Measurements from ENCODE around the gene TRIM63. TPM values are rescaled to one million over a fixed set of nuclear protein-coding genes. Genes with fewer than 3 reads are reported as not detected.

TRIM63 gene
- total and polyA plus RNA-seq, 9 donors: 25.8 to 59.2 (median 41.7) TPM

DNA sequence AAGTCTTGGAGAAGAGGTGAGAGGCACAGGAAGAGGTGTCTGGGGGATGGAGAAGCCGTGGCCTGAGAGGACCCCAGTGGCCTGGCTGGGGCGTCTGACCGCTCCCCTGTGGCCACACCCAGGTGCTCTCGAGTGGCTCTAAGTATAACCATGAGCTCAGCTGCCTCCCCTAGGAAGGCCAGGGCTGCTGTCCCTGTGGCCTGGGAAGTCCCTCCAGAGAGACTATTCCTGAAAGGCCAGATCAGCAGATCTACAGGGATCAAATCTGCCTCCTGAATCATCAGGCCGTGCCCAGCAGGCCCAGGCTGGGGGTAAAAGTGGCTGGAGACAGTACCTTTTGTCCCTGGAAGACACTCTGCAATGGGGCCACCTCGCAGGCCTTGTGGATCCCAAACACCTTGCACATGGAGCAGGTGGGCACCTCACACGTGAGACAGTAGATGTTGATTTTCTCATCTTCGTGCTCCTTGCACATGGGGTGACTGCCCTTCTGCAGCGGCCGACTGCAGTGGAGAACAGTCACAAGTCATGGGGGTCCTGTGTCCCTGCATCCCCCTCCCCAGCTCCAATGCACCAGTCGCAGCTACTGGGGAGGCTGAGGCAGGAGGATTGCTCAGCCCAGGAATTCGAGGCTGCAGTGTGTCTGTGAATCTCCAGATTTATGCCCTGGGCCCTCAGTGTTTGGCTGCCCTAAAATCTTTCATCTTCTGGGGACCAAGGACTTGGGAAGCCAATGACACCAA lies 6.4 kb downstream of the TRIM63 start:
- 81% methylated on average over 10 of the region's 12 CpGs for WGBS (ENCODE audit: insufficient coverage)
- H3K36me3 ChIP-seq (ENCODE audit: control insufficient read depth, insufficient read depth, low read length): peaks cover 41% of the 10 kb centered on the region
- H3K9me3 ChIP-seq (replicated peaks; ENCODE audit: control insufficient read depth, low read depth, low read length): no peaks in the 10 kb centered on the region
- H3K4me1 ChIP-seq (ENCODE audit: control insufficient read depth, insufficient read depth, low read length): peaks cover 21% of the 10 kb centered on the region
- DNase-seq: no peak
- H3K27ac ChIP-seq (ENCODE audit: low read length): no peak overlapping the region
- H3K27me3 ChIP-seq (ENCODE audit: control insufficient read depth, insufficient read depth, low read length): peaks cover 12% of the 10 kb centered on the region
- no peak overlapping the region for H3K4me3 ChIP-seq (ENCODE audit: low read length)

DNA sequence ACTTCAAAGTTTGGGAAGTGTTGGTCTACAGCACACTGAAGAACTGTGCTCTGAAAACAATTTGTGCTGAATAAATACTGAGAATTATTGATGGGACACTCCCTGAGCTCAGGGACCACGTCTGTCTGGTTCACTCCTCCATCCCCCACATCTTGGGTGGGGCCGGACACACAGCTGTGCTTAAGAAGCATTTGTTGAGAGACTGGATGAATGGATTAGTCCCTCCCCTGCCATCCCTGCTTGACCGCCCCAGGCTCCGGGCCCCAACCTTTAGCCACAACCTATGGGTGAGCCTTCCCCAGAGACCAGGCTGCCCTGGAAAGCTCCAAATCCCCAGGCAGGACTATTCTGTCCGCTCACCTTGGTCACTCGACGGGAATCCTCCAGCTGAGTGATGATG lies 7.5 kb downstream of the TRIM63 start:
- H3K4me3 ChIP-seq (ENCODE audit: low read length): no peak overlapping the region
- H3K9me3 ChIP-seq (replicated peaks; ENCODE audit: control insufficient read depth, low read depth, low read length): no peaks in the 10 kb centered on the region
- peaks cover 14% of the 10 kb centered on the region for H3K27me3 ChIP-seq (ENCODE audit: control insufficient read depth, insufficient read depth, low read length)
- no peak for DNase-seq
- WGBS (ENCODE audit: insufficient coverage): 93% methylated on average over 3 of the region's 7 CpGs
- peaks cover 41% of the 10 kb centered on the region for H3K36me3 ChIP-seq (ENCODE audit: control insufficient read depth, insufficient read depth, low read length)
- no peak overlapping the region for H3K27ac ChIP-seq (ENCODE audit: low read length)
- peaks cover 10% of the 10 kb centered on the region for H3K4me1 ChIP-seq (ENCODE audit: control insufficient read depth, insufficient read depth, low read length)

GRCh38 chr1:26058052-26058595 lies 9.3 kb downstream of the TRIM63 start:
- Histone ChIP-seq H3K36me3 (ENCODE audit: control insufficient read depth, insufficient read depth, low read length) (peaks cover 48% of the 10 kb centered on the region), H3K9me3 (replicated peaks; ENCODE audit: control insufficient read depth, low read depth, low read length) (no peaks in the 10 kb centered on the region), H3K27ac (ENCODE audit: low read length) (no peak overlapping the region), H3K4me1 (ENCODE audit: control insufficient read depth, insufficient read depth, low read length) (peaks cover 10% of the 10 kb centered on the region), H3K4me3 (ENCODE audit: low read length) (no peak overlapping the region), H3K27me3 (ENCODE audit: control insufficient read depth, insufficient read depth, low read length) (peaks cover 20% of the 10 kb centered on the region)
- WGBS (ENCODE audit: insufficient coverage): 86% methylated on average over 5 of the region's 5 CpGs
- no peak for DNase-seq

DNA sequence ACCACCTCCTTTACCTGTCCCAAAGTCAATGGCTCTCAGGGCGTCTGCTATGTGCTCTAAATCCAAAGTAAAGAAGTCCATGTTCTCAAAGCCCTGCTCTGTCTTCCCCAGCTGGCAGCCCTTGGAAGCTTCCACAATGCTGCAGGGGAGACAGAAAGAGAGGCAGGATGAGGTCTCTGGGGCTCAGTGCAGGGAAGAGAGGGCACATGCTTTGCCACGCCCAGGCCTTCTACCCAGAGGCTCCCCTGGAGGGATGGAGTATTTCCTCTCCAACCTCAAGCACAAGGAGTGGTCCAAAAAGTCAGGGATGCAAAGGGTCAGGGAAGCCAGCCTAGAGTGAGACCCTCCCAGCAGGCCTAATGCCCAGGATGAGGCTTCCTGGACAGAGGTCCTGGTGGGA lies 10.2 kb downstream of the TRIM63 start:
- Histone ChIP-seq H3K27me3 (ENCODE audit: control insufficient read depth, insufficient read depth, low read length) (peaks cover 20% of the 10 kb centered on the region), H3K27ac (ENCODE audit: low read length) (no peak overlapping the region)

GRCh38 chr1:26055041-26055440 lies 12.4 kb downstream of the TRIM63 start:
- Histone ChIP-seq H3K4me3 (ENCODE audit: low read length) (no peak overlapping the region), H3K27me3 (ENCODE audit: control insufficient read depth, insufficient read depth, low read length) (peaks cover 27% of the 10 kb centered on the region), H3K27ac (ENCODE audit: low read length) (no peak overlapping the region), H3K4me1 (ENCODE audit: control insufficient read depth, insufficient read depth, low read length) (peaks cover 3% of the 10 kb centered on the region), H3K36me3 (ENCODE audit: control insufficient read depth, insufficient read depth, low read length) (peaks cover 41% of the 10 kb centered on the region), H3K9me3 (replicated peaks; ENCODE audit: control insufficient read depth, low read depth, low read length) (no peaks in the 10 kb centered on the region)
- no peak for DNase-seq
- WGBS (ENCODE audit: insufficient coverage): 71% methylated on average over 1 of the region's 2 CpGs

More for the DNA sequence above, 10.2 kb downstream of the TRIM63 start:
- WGBS (ENCODE audit: insufficient coverage): no CpG with 5 or more reads among the region's 2 CpGs
- no peak for DNase-seq
- Histone ChIP-seq H3K9me3 (replicated peaks; ENCODE audit: control insufficient read depth, low read depth, low read length) (no peaks in the 10 kb centered on the region), H3K4me1 (ENCODE audit: control insufficient read depth, insufficient read depth, low read length) (peaks cover 10% of the 10 kb centered on the region), H3K36me3 (ENCODE audit: control insufficient read depth, insufficient read depth, low read length) (peaks cover 47% of the 10 kb centered on the region), H3K4me3 (ENCODE audit: low read length) (no peak overlapping the region)

GRCh38 chr1:26053718-26054560 lies 13.5 kb downstream of the TRIM63 start:
- Histone ChIP-seq H3K27ac (ENCODE audit: low read length) (no peak overlapping the region), H3K9me3 (replicated peaks; ENCODE audit: control insufficient read depth, low read depth, low read length) (no peaks in the 10 kb centered on the region), H3K27me3 (ENCODE audit: control insufficient read depth, insufficient read depth, low read length) (peaks cover 33% of the 10 kb centered on the region), H3K36me3 (ENCODE audit: control insufficient read depth, insufficient read depth, low read length) (peaks cover 32% of the 10 kb centered on the region), H3K4me3 (ENCODE audit: low read length) (no peak overlapping the region), H3K4me1 (ENCODE audit: control insufficient read depth, insufficient read depth, low read length) (no peaks in the 10 kb centered on the region)
- DNase-seq: no peak
- WGBS (ENCODE audit: insufficient coverage): 15% methylated on average over 11 of the region's 16 CpGs

GRCh38 chr1:26050248-26050640 lies 17.2 kb downstream of the TRIM63 start:
- H3K4me3 ChIP-seq (ENCODE audit: low read length): no peak overlapping the region
- WGBS (ENCODE audit: insufficient coverage): 92% methylated on average over 2 of the region's 6 CpGs
- peaks cover 13% of the 10 kb centered on the region for H3K4me1 ChIP-seq (ENCODE audit: control insufficient read depth, insufficient read depth, low read length)
- H3K36me3 ChIP-seq (ENCODE audit: control insufficient read depth, insufficient read depth, low read length): peaks cover 18% of the 10 kb centered on the region
- H3K9me3 ChIP-seq (replicated peaks; ENCODE audit: control insufficient read depth, low read depth, low read length): no peaks in the 10 kb centered on the region
- peaks cover 57% of the 10 kb centered on the region for H3K27me3 ChIP-seq (ENCODE audit: control insufficient read depth, insufficient read depth, low read length)
- no peak for DNase-seq
- H3K27ac ChIP-seq (ENCODE audit: low read length): no peak overlapping the region

DNA sequence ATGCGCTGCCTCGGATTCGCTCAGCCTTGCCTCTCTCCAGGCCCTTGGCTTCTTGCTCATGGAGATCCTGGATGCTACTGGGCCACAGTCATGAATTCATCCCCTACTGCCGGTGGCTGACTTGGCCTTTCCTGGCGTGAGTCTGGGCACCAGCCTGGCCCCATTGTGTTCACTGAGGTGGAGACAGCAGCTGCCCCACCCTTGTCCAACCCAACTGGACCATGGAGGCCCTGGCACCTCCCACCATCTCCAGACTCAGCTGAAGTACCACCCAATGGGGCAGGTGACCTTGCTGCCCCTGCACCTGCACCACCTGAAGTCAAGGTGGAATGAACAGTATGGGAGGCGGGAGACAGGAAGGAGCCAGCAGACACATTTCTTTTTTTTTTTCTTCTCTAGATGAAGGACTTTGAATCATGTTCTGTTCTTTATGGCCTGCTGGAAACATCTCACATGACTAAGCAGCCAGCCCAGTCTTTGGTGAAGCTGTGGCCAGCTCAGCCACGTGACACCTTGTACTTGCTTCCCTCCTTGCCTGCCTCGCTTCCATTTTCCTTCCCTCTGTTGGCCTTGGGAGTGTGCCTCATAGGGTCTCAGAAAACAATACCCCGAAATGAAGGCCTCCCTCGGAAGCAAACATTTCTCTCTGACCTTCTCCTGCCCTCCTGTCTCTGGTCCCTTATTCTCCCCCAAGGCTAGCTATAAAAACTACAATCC lies 17.7 kb downstream of the TRIM63 start:
- peaks cover 61% of the 10 kb centered on the region for H3K27me3 ChIP-seq (ENCODE audit: control insufficient read depth, insufficient read depth, low read length)
- DNase-seq: no peak
- no peaks in the 10 kb centered on the region for H3K9me3 ChIP-seq (replicated peaks; ENCODE audit: control insufficient read depth, low read depth, low read length)
- no peak overlapping the region for H3K27ac ChIP-seq (ENCODE audit: low read length)
- no peak overlapping the region for H3K4me3 ChIP-seq (ENCODE audit: low read length)
- peaks cover 15% of the 10 kb centered on the region for H3K4me1 ChIP-seq (ENCODE audit: control insufficient read depth, insufficient read depth, low read length)
- H3K36me3 ChIP-seq (ENCODE audit: control insufficient read depth, insufficient read depth, low read length): peaks cover 15% of the 10 kb centered on the region
- WGBS (ENCODE audit: insufficient coverage): 68% methylated on average over 8 of the region's 10 CpGs

DNA sequence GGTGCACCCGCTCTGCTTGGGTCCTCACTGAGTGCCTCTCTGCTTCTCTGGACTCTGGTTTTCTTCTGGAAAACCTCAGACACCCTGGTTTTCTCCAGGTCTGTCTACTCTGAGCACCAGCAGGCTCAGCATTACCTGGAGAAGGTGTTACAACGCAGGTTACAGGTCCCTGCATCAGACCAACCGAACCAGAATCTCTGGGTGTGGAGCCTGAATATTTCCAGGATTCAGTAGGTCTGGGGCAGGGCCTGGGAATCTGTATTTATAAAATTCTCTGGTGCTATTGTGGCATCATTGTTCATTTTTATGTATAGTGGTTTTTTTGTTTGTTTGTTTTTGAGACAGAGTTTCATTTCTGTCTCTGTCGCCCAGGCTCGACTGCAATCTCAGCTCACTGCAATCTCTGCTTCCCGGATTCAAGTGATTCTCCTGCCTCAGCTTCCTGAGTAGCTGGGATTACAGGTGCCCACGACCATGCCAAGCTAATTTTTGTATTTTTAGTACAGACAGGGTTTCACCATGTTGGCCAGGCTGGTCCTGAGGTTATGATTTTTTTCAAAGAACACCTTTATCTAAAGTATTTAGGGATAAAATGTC lies 20.1 kb downstream of the TRIM63 start:
- Histone ChIP-seq H3K27ac (ENCODE audit: low read length) (no peak overlapping the region), H3K9me3 (replicated peaks; ENCODE audit: control insufficient read depth, low read depth, low read length) (no peaks in the 10 kb centered on the region), H3K36me3 (ENCODE audit: control insufficient read depth, insufficient read depth, low read length) (peaks cover 5% of the 10 kb centered on the region), H3K27me3 (ENCODE audit: control insufficient read depth, insufficient read depth, low read length) (peaks cover 78% of the 10 kb centered on the region), H3K4me3 (ENCODE audit: low read length) (no peak overlapping the region), H3K4me1 (ENCODE audit: control insufficient read depth, insufficient read depth, low read length) (peaks cover 15% of the 10 kb centered on the region)
- WGBS (ENCODE audit: insufficient coverage): 86% methylated on average over 1 of the region's 7 CpGs
- DNase-seq: no peak
